H1 (cell line): ENCODE data around the gene CCT3. TPM values are rescaled to one million over a fixed set of nuclear protein-coding genes. Genes with fewer than 3 reads are reported as not detected.
A peak's percentile ranks its signal among the peaks of the same experiment; 100 is the strongest.

Experiments
- CTCF ChIA-PET: fragments of 300-600 bp; sonication (Branson Sonifier 250); formaldehyde crosslinking; loops from one replicate; lab custom pipeline; 2021; ENCODE audit not compliant: partially characterized antibody; lab: Charles Lee
- POLR2A ChIA-PET: fragments of 300-600 bp; sonication (Branson Sonifier 250); formaldehyde crosslinking; loops from one replicate; lab custom pipeline; 2021; ENCODE audit warnings: inconsistent platforms; ENCODE audit not compliant: partially characterized antibody; lab: Charles Lee
- DNase-seq, 2 experiments: peaks; one replicate each; pipeline versions ENCODE4 v3.0.0 to v3.0.0-alpha.2; 2010 to 2022; ENCODE audit warnings: low spot score in 2 of 2, low read depth in 1 of 2, mixed read lengths in 1 of 2
- FAIRE-seq: peaks from 2 replicates; lab custom pipeline; 2011; peaks lifted over from hg19 to GRCh38; lab: Jason Lieb, UNC
- H2AFZ ChIP-seq: 2 replicates; pipeline ENCODE4 v1.8.1; 2012; ENCODE audit warnings: low read length, inconsistent platforms
- H2AK5ac ChIP-seq: 2 replicates; pipeline ENCODE4 v1.6.1; 2013; ENCODE audit warnings: low read depth, low read length
- H2BK120ac ChIP-seq: replicated peaks from 2 replicates; pipeline ENCODE3; 2013; ENCODE audit warnings: low read depth, low read length, inconsistent platforms
- H2BK12ac ChIP-seq: 2 replicates; pipeline ENCODE4 v1.6.1; 2013; ENCODE audit warnings: low read depth, low read length
- H2BK15ac ChIP-seq: 2 replicates; pipeline ENCODE4 v1.6.1; 2013; ENCODE audit warnings: low read length
- H2BK20ac ChIP-seq: 2 replicates; pipeline ENCODE4 v1.6.1; 2013; ENCODE audit warnings: low read length
- H2BK5ac ChIP-seq: 2 replicates; pipeline ENCODE4 v1.6.1; 2013; ENCODE audit warnings: low read depth, low read length
- H3K14ac ChIP-seq: 2 replicates; pipeline ENCODE4 v1.6.1; 2013; ENCODE audit warnings: inconsistent platforms; ENCODE audit not compliant: insufficient read length
- H3K18ac ChIP-seq: 2 replicates; pipeline ENCODE4 v1.6.1; 2013; ENCODE audit warnings: low read length; ENCODE audit errors: extremely low read depth
- H3K23ac ChIP-seq: 2 replicates; pipeline ENCODE4 v1.6.1; 2013; ENCODE audit warnings: inconsistent platforms; ENCODE audit not compliant: insufficient read length
- H3K23me2 ChIP-seq: 2 replicates; pipeline ENCODE4 v1.6.1; 2013; ENCODE audit warnings: low read depth, low read length
- H3K27ac ChIP-seq: 2 replicates; pipeline ENCODE4 v1.6.1; 2011; ENCODE audit warnings: low read depth, low read length, inconsistent platforms
- H3K27me3 ChIP-seq, 4 experiments: replicated peaks in 1 of 4; 1 replicate in 1 of 4; 2 replicates in 3 of 4; pipeline versions ENCODE4 v1.6.1 to v1.8.1; 2011 to 2013; ENCODE audit warnings: low read length in 3 of 4, mild to moderate bottlenecking in 3 of 4, inconsistent platforms in 2 of 4, mixed read lengths in 2 of 4, moderate library complexity in 1 of 4; ENCODE audit not compliant: control insufficient read depth in 3 of 4, insufficient read depth in 3 of 4; ENCODE audit errors: extremely low read depth in 1 of 4
- H3K36me3 ChIP-seq, 4 experiments: 2 replicates each; pipeline versions ENCODE4 v1.6.1 to v1.8.1; 2011 to 2013; ENCODE audit warnings: mild to moderate bottlenecking in 4 of 4, low read length in 3 of 4, moderate library complexity in 2 of 4, control low read depth in 1 of 4, inconsistent platforms in 1 of 4; ENCODE audit not compliant: insufficient read depth in 4 of 4, control insufficient read depth in 2 of 4
- H3K4ac ChIP-seq: replicated peaks from 2 replicates; pipeline ENCODE3; 2013; ENCODE audit warnings: low read length, low read depth, mixed read lengths, inconsistent platforms; ENCODE audit not compliant: insufficient read length
- H3K4me1 ChIP-seq, 4 experiments: replicated peaks in 1 of 4; 1 replicate in 1 of 4; 2 replicates in 3 of 4; pipeline versions ENCODE4 v1.6.1 to v1.8.1; 2011 to 2013; ENCODE audit warnings: low read length in 3 of 4, inconsistent platforms in 2 of 4, mixed read lengths in 1 of 4; ENCODE audit not compliant: insufficient read depth in 4 of 4, control insufficient read depth in 3 of 4
- H3K4me2 ChIP-seq, 2 experiments: 2 replicates each; pipeline versions ENCODE4 v1.6.1 to v1.8.1; 2011 to 2013; ENCODE audit warnings: low read depth in 2 of 2, low read length in 2 of 2, control low read depth in 1 of 2, inconsistent platforms in 1 of 2, mild to moderate bottlenecking in 1 of 2; ENCODE audit not compliant: insufficient read depth in 1 of 2
- H3K4me3 ChIP-seq, 4 experiments: fragments of 200-600, 300-600 bp in 1 of 4; sonication (generic), shearing (Covaris generic), sonication (Bioruptor Twin) in 1 of 4; 2 replicates each; pipeline versions ENCODE4 v1.5.1 to v1.8.1; 2011 to 2016; ENCODE audit warnings: low read length in 4 of 4, low read depth in 3 of 4, control low read depth in 2 of 4, inconsistent platforms in 2 of 4, mild to moderate bottlenecking in 2 of 4, mixed read lengths in 1 of 4, moderate library complexity in 1 of 4; ENCODE audit not compliant: insufficient read depth in 2 of 4; ENCODE audit errors: extremely low read depth in 1 of 4
- H3K56ac ChIP-seq: replicated peaks from 2 replicates; pipeline ENCODE3; 2013; ENCODE audit warnings: low read depth, mild to moderate bottlenecking, mixed read lengths, low read length, inconsistent platforms; ENCODE audit not compliant: insufficient read length
- H3K79me1 ChIP-seq: 2 replicates; pipeline ENCODE4 v1.6.1; 2013; ENCODE audit warnings: low read depth, low read length, control low read depth
- H3K79me2 ChIP-seq, 2 experiments: 2 replicates each; pipeline versions ENCODE4 v1.6.1 to v1.8.1; 2012 to 2013; ENCODE audit warnings: low read length in 2 of 2, mild to moderate bottlenecking in 2 of 2, inconsistent platforms in 1 of 2; ENCODE audit not compliant: insufficient read depth in 2 of 2, control insufficient read depth in 1 of 2
- H3K9ac ChIP-seq, 4 experiments: replicated peaks in 1 of 4; 1 replicate in 1 of 4; 2 replicates in 3 of 4; pipeline versions ENCODE4 v1.6.1 to v1.8.1; 2011 to 2013; ENCODE audit warnings: low read depth in 3 of 4, low read length in 3 of 4, control low read depth in 2 of 4, mild to moderate bottlenecking in 2 of 4, moderate library complexity in 2 of 4, inconsistent platforms in 1 of 4; ENCODE audit errors: extremely low read depth in 1 of 4
- H3K9me3 ChIP-seq, 2 experiments: 2 replicates each; pipeline versions ENCODE4 v1.6.1 to v1.8.1; 2012 to 2013; ENCODE audit warnings: mild to moderate bottlenecking in 2 of 2, moderate library complexity in 2 of 2, control low read depth in 1 of 2, inconsistent platforms in 1 of 2, low read depth in 1 of 2, low read length in 1 of 2, mixed read lengths in 1 of 2; ENCODE audit not compliant: insufficient read depth in 2 of 2
- H4K20me1 ChIP-seq, 2 experiments: replicated peaks in 1 of 2; 2 replicates each; pipeline versions ENCODE3 to v1.8.1; 2011 to 2013; ENCODE audit warnings: inconsistent platforms in 2 of 2, low read length in 2 of 2, mild to moderate bottlenecking in 1 of 2; ENCODE audit not compliant: insufficient read depth in 2 of 2, control insufficient read depth in 1 of 2
- H4K5ac ChIP-seq: 2 replicates; pipeline ENCODE4 v1.6.1; 2013; ENCODE audit warnings: low read length, low read depth, mixed read lengths, inconsistent platforms; ENCODE audit not compliant: insufficient read length
- H4K8ac ChIP-seq: 2 replicates; pipeline ENCODE4 v1.8.0; 2013; ENCODE audit warnings: mild to moderate bottlenecking, moderate library complexity, low read length, inconsistent platforms; ENCODE audit not compliant: insufficient read depth; ENCODE audit errors: extremely low read depth
- H4K91ac ChIP-seq: replicated peaks from 2 replicates; pipeline ENCODE3; 2013; ENCODE audit warnings: low read length, mixed read lengths, inconsistent platforms; ENCODE audit not compliant: insufficient read length
- BACH1 ChIP-seq: IDR thresholded peaks from 2 replicates; pipeline ENCODE4 v1.6.1; 2012; ENCODE audit warnings: low read length, improper control_type of control experiment
- KDM4A ChIP-seq: IDR thresholded peaks from one replicate; pipeline ENCODE4 v1.7.1; 2012; ENCODE audit warnings: low read depth, mild to moderate bottlenecking, moderate library complexity, low read length, inconsistent platforms; ENCODE audit not compliant: severe bottlenecking
- MAFK ChIP-seq: IDR thresholded peaks from 2 replicates; pipeline ENCODE4 v1.6.1; 2012; ENCODE audit warnings: low read depth, mild to moderate bottlenecking, improper control_type of control experiment, low read length
- POLR2A ChIP-seq, 2 experiments: IDR thresholded peaks; 1 replicate in 1 of 2; 2 replicates in 1 of 2; pipeline ENCODE4 v1.6.1; 2011; ENCODE audit warnings: low read depth in 2 of 2, low read length in 2 of 2, mild to moderate bottlenecking in 2 of 2; ENCODE audit errors: control extremely low read depth in 1 of 2
- RAD21 ChIP-seq, 2 experiments: IDR thresholded peaks in 1 of 2; conservative IDR thresholded peaks in 1 of 2; 2 replicates each; pipeline ENCODE4 v1.6.1; 2011; ENCODE audit warnings: low read depth in 2 of 2, low read length in 2 of 2, improper control_type of control experiment in 1 of 2, inconsistent platforms in 1 of 2, mild to moderate bottlenecking in 1 of 2, moderate library complexity in 1 of 2
- SP1 ChIP-seq: IDR thresholded peaks from 2 replicates; pipeline ENCODE4 v1.6.1; 2011; ENCODE audit warnings: low read depth, low read length
- TAF1 ChIP-seq: IDR thresholded peaks from 2 replicates; pipeline ENCODE4 v1.6.1; 2011; ENCODE audit warnings: mild to moderate bottlenecking, low read depth, low read length
- WGBS, 2 experiments: shearing (Covaris generic) in 1 of 2; methylation state at CpG; one replicate each; pipeline versions ENCODE4 v1.1.6 to v1.1.7; 2013 to 2015; ENCODE audit warnings: low lambda C conversion rate in 2 of 2, mixed read lengths in 2 of 2, inconsistent platforms in 1 of 2, low coverage in 1 of 2, missing lambda C conversion rate in 1 of 2; ENCODE audit not compliant: insufficient replicate concordance in 2 of 2, insufficient coverage in 1 of 2, insufficient read length in 1 of 2; ENCODE audit errors: extremely low coverage in 1 of 2, missing lambda C conversion rate in 1 of 2; 5-methylcytosine and 5-hydroxymethylcytosine counted together
- polyA plus RNA-seq, 7 experiments: library from polyadenylated mRNA; depleted of rRNA in 3 of 7; stranded (reverse) in 5 of 7; unstranded in 2 of 7; fragments of >200 nt in 5 of 7; fragments of 200-250 nt in 2 of 7; gene quantifications; 1 replicate in 5 of 7; 2 replicates in 1 of 7; 4 replicates in 1 of 7; pipeline versions ENCODE4 v1.2.1 to v1.2.3, GENCODE V29; 2011 to 2013; ENCODE audit warnings: missing spikeins in 2 of 7, mixed read lengths in 2 of 7
- total RNA-seq: library from RNA; stranded (reverse); fragmentation: NEBNext Ultra II Directional; extraction: Animal tissue kit (Norgen Biotek cat#: 25700); gene quantifications from 2 replicates; pipeline ENCODE4 v1.2.1, GENCODE V29; 2021

The CCT3 gene
- total and polyA plus RNA-seq, 2 of the 8 experiments (the other 6 are each of a cell fraction or from before 2014, with no cell fraction given) = 431 to 480 TPM

GRCh38 chr1:156367383-156368156 is 29.5 kb upstream of the CCT3 start:
- no peak overlapping the region for H3K56ac ChIP-seq
- H3K27ac ChIP-seq = no peak overlapping the region
- H2BK120ac ChIP-seq = no peak overlapping the region
- H2AK5ac ChIP-seq = no peak overlapping the region; the same call in 1 of the 2 replicates
- no peak overlapping the region; the same call in 1 of the 2 replicates for H3K18ac ChIP-seq
- no peak for TF ChIP-seq RAD21 (IDR thresholded peaks at IDR 0.05 in 1 of 2, conservative IDR thresholded peaks at IDR 0.05 in 1 of 2; ENCODE audit: low read depth in 2 of 2, low read length in 2 of 2)
- no peak for TF ChIP-seq BACH1
- TF ChIP-seq SP1 = no peak
- TF ChIP-seq MAFK = no peak
- no peak for TF ChIP-seq KDM4A
- no peak for TF ChIP-seq POLR2A (IDR thresholded peaks at IDR 0.05; ENCODE audit: control extremely low read depth in 1 of 2, low read depth in 2 of 2, low read length in 2 of 2)
- no peak for TF ChIP-seq TAF1
- no peak overlapping the region for H4K91ac ChIP-seq
- no peaks in the 10 kb centered on the region for H3K36me3 ChIP-seq
- no peak overlapping the region for H3K14ac ChIP-seq
- 77% methylated on average over 8 of the region's 9 CpGs; no CpG with 5 or more reads in 1 of the 2 experiments for WGBS, 2 experiments
- H3K79me2 ChIP-seq = no peaks in the 10 kb centered on the region
- H2BK5ac ChIP-seq = no peak overlapping the region
- H4K5ac ChIP-seq = no peak overlapping the region
- no peak for DNase-seq
- peaks cover 0 to 14% (median 11%) of the 10 kb centered on the region in 4 experiments; a peak in 6 of 7 replicates for H3K27me3 ChIP-seq
- no peaks in the 10 kb centered on the region for H3K79me1 ChIP-seq
- H2BK15ac ChIP-seq = 0 out of 2 replicates have a peak overlapping the region, but pooled peaks have one; percentile 46
- H3K4ac ChIP-seq = no peak overlapping the region
- H3K23me2 ChIP-seq = peaks cover 9% of the 10 kb centered on the region; the same call in 1 of the 2 replicates
- no peak overlapping the region; the same call in 1 of the 2 replicates for H2BK12ac ChIP-seq
- H3K9ac ChIP-seq = no peak overlapping the region
- H3K4me1 ChIP-seq = peaks cover 0 to 7% (median 4%) of the 10 kb centered on the region in 4 experiments; a peak in 5 of 7 replicates
- H2BK20ac ChIP-seq = no peak overlapping the region
- POLR2A ChIA-PET = interaction anchor here (1.5 kb wide), 1 partner anchor 11 kb away, joined by 5 read pairs; no protein-coding TSS in a partner anchor
- no peaks in the 10 kb centered on the region for H3K9me3 ChIP-seq
- no peak overlapping the region for H3K4me3 ChIP-seq
- H3K4me2 ChIP-seq = no peak overlapping the region
- H4K8ac ChIP-seq = no peak overlapping the region
- no peak for FAIRE-seq
- CTCF ChIA-PET = interaction anchor here (0.8 to 2.3 kb wide), 3 partner anchors 9 to 78 kb away, joined by 3 to 16 read pairs (median 4); no protein-coding TSS in a partner anchor
- no peak overlapping the region for H2AFZ ChIP-seq
- H3K23ac ChIP-seq = no peak overlapping the region
- H4K20me1 ChIP-seq = no peaks in the 10 kb centered on the region
